H1 (cell line): ENCODE data around the gene THADA. TPM values are rescaled to one million over a fixed set of nuclear protein-coding genes. Genes with fewer than 3 reads are reported as not detected.

Experiments
- CTCF ChIA-PET: fragments of 300-600 bp; sonication (Branson Sonifier 250); formaldehyde crosslinking; loops from one replicate; lab custom pipeline; 2021; ENCODE audit not compliant: partially characterized antibody; lab: Charles Lee
- POLR2A ChIA-PET: fragments of 300-600 bp; sonication (Branson Sonifier 250); formaldehyde crosslinking; loops from one replicate; lab custom pipeline; 2021; ENCODE audit warnings: inconsistent platforms; ENCODE audit not compliant: partially characterized antibody; lab: Charles Lee
- DNase-seq, 2 experiments: peaks; one replicate each; pipeline versions ENCODE4 v3.0.0 to v3.0.0-alpha.2; 2010 to 2022; ENCODE audit warnings: low spot score in 2 of 2, low read depth in 1 of 2, mixed read lengths in 1 of 2
- FAIRE-seq: peaks from 2 replicates; lab custom pipeline; 2011; peaks lifted over from hg19 to GRCh38; lab: Jason Lieb, UNC
- H2AFZ ChIP-seq: 2 replicates; pipeline ENCODE4 v1.8.1; 2012; ENCODE audit warnings: low read length, inconsistent platforms
- H2AK5ac ChIP-seq: 2 replicates; pipeline ENCODE4 v1.6.1; 2013; ENCODE audit warnings: low read depth, low read length
- H2BK120ac ChIP-seq: replicated peaks from 2 replicates; pipeline ENCODE3; 2013; ENCODE audit warnings: low read depth, low read length, inconsistent platforms
- H2BK12ac ChIP-seq: 2 replicates; pipeline ENCODE4 v1.6.1; 2013; ENCODE audit warnings: low read depth, low read length
- H2BK15ac ChIP-seq: 2 replicates; pipeline ENCODE4 v1.6.1; 2013; ENCODE audit warnings: low read length
- H2BK20ac ChIP-seq: 2 replicates; pipeline ENCODE4 v1.6.1; 2013; ENCODE audit warnings: low read length
- H2BK5ac ChIP-seq: 2 replicates; pipeline ENCODE4 v1.6.1; 2013; ENCODE audit warnings: low read depth, low read length
- H3K14ac ChIP-seq: 2 replicates; pipeline ENCODE4 v1.6.1; 2013; ENCODE audit warnings: inconsistent platforms; ENCODE audit not compliant: insufficient read length
- H3K18ac ChIP-seq: 2 replicates; pipeline ENCODE4 v1.6.1; 2013; ENCODE audit warnings: low read length; ENCODE audit errors: extremely low read depth
- H3K23ac ChIP-seq: 2 replicates; pipeline ENCODE4 v1.6.1; 2013; ENCODE audit warnings: inconsistent platforms; ENCODE audit not compliant: insufficient read length
- H3K23me2 ChIP-seq: 2 replicates; pipeline ENCODE4 v1.6.1; 2013; ENCODE audit warnings: low read depth, low read length
- H3K27ac ChIP-seq: 2 replicates; pipeline ENCODE4 v1.6.1; 2011; ENCODE audit warnings: low read depth, low read length, inconsistent platforms
- H3K27me3 ChIP-seq, 4 experiments: replicated peaks in 1 of 4; 1 replicate in 1 of 4; 2 replicates in 3 of 4; pipeline versions ENCODE4 v1.6.1 to v1.8.1; 2011 to 2013; ENCODE audit warnings: low read length in 3 of 4, mild to moderate bottlenecking in 3 of 4, inconsistent platforms in 2 of 4, mixed read lengths in 2 of 4, moderate library complexity in 1 of 4; ENCODE audit not compliant: control insufficient read depth in 3 of 4, insufficient read depth in 3 of 4; ENCODE audit errors: extremely low read depth in 1 of 4
- H3K36me3 ChIP-seq, 4 experiments: 2 replicates each; pipeline versions ENCODE4 v1.6.1 to v1.8.1; 2011 to 2013; ENCODE audit warnings: mild to moderate bottlenecking in 4 of 4, low read length in 3 of 4, moderate library complexity in 2 of 4, control low read depth in 1 of 4, inconsistent platforms in 1 of 4; ENCODE audit not compliant: insufficient read depth in 4 of 4, control insufficient read depth in 2 of 4
- H3K4ac ChIP-seq: replicated peaks from 2 replicates; pipeline ENCODE3; 2013; ENCODE audit warnings: low read length, low read depth, mixed read lengths, inconsistent platforms; ENCODE audit not compliant: insufficient read length
- H3K4me1 ChIP-seq, 4 experiments: replicated peaks in 1 of 4; 1 replicate in 1 of 4; 2 replicates in 3 of 4; pipeline versions ENCODE4 v1.6.1 to v1.8.1; 2011 to 2013; ENCODE audit warnings: low read length in 3 of 4, inconsistent platforms in 2 of 4, mixed read lengths in 1 of 4; ENCODE audit not compliant: insufficient read depth in 4 of 4, control insufficient read depth in 3 of 4
- H3K4me2 ChIP-seq, 2 experiments: 2 replicates each; pipeline versions ENCODE4 v1.6.1 to v1.8.1; 2011 to 2013; ENCODE audit warnings: low read depth in 2 of 2, low read length in 2 of 2, control low read depth in 1 of 2, inconsistent platforms in 1 of 2, mild to moderate bottlenecking in 1 of 2; ENCODE audit not compliant: insufficient read depth in 1 of 2
- H3K4me3 ChIP-seq, 4 experiments: fragments of 200-600, 300-600 bp in 1 of 4; sonication (generic), shearing (Covaris generic), sonication (Bioruptor Twin) in 1 of 4; 2 replicates each; pipeline versions ENCODE4 v1.5.1 to v1.8.1; 2011 to 2016; ENCODE audit warnings: low read length in 4 of 4, low read depth in 3 of 4, control low read depth in 2 of 4, inconsistent platforms in 2 of 4, mild to moderate bottlenecking in 2 of 4, mixed read lengths in 1 of 4, moderate library complexity in 1 of 4; ENCODE audit not compliant: insufficient read depth in 2 of 4; ENCODE audit errors: extremely low read depth in 1 of 4
- H3K56ac ChIP-seq: replicated peaks from 2 replicates; pipeline ENCODE3; 2013; ENCODE audit warnings: low read depth, mild to moderate bottlenecking, mixed read lengths, low read length, inconsistent platforms; ENCODE audit not compliant: insufficient read length
- H3K79me1 ChIP-seq: 2 replicates; pipeline ENCODE4 v1.6.1; 2013; ENCODE audit warnings: low read depth, low read length, control low read depth
- H3K79me2 ChIP-seq, 2 experiments: 2 replicates each; pipeline versions ENCODE4 v1.6.1 to v1.8.1; 2012 to 2013; ENCODE audit warnings: low read length in 2 of 2, mild to moderate bottlenecking in 2 of 2, inconsistent platforms in 1 of 2; ENCODE audit not compliant: insufficient read depth in 2 of 2, control insufficient read depth in 1 of 2
- H3K9ac ChIP-seq, 4 experiments: replicated peaks in 1 of 4; 1 replicate in 1 of 4; 2 replicates in 3 of 4; pipeline versions ENCODE4 v1.6.1 to v1.8.1; 2011 to 2013; ENCODE audit warnings: low read depth in 3 of 4, low read length in 3 of 4, control low read depth in 2 of 4, mild to moderate bottlenecking in 2 of 4, moderate library complexity in 2 of 4, inconsistent platforms in 1 of 4; ENCODE audit errors: extremely low read depth in 1 of 4
- H3K9me3 ChIP-seq, 2 experiments: 2 replicates each; pipeline versions ENCODE4 v1.6.1 to v1.8.1; 2012 to 2013; ENCODE audit warnings: mild to moderate bottlenecking in 2 of 2, moderate library complexity in 2 of 2, control low read depth in 1 of 2, inconsistent platforms in 1 of 2, low read depth in 1 of 2, low read length in 1 of 2, mixed read lengths in 1 of 2; ENCODE audit not compliant: insufficient read depth in 2 of 2
- H4K20me1 ChIP-seq, 2 experiments: replicated peaks in 1 of 2; 2 replicates each; pipeline versions ENCODE3 to v1.8.1; 2011 to 2013; ENCODE audit warnings: inconsistent platforms in 2 of 2, low read length in 2 of 2, mild to moderate bottlenecking in 1 of 2; ENCODE audit not compliant: insufficient read depth in 2 of 2, control insufficient read depth in 1 of 2
- H4K5ac ChIP-seq: 2 replicates; pipeline ENCODE4 v1.6.1; 2013; ENCODE audit warnings: low read length, low read depth, mixed read lengths, inconsistent platforms; ENCODE audit not compliant: insufficient read length
- H4K8ac ChIP-seq: 2 replicates; pipeline ENCODE4 v1.8.0; 2013; ENCODE audit warnings: mild to moderate bottlenecking, moderate library complexity, low read length, inconsistent platforms; ENCODE audit not compliant: insufficient read depth; ENCODE audit errors: extremely low read depth
- H4K91ac ChIP-seq: replicated peaks from 2 replicates; pipeline ENCODE3; 2013; ENCODE audit warnings: low read length, mixed read lengths, inconsistent platforms; ENCODE audit not compliant: insufficient read length
- ATF2 ChIP-seq: IDR thresholded peaks from 2 replicates; pipeline ENCODE4 v1.6.1; 2012; ENCODE audit warnings: low read length, inconsistent platforms
- EZH2 ChIP-seq: fragments of 200-600 bp; sonication (generic); IDR thresholded peaks from 2 replicates; pipeline ENCODE4 v1.7.1; 2012; ENCODE audit warnings: low read depth, mild to moderate bottlenecking, moderate library complexity, low read length, inconsistent platforms; ENCODE audit not compliant: severe bottlenecking
- POLR2A ChIP-seq, 2 experiments: IDR thresholded peaks; 1 replicate in 1 of 2; 2 replicates in 1 of 2; pipeline ENCODE4 v1.6.1; 2011; ENCODE audit warnings: low read depth in 2 of 2, low read length in 2 of 2, mild to moderate bottlenecking in 2 of 2; ENCODE audit errors: control extremely low read depth in 1 of 2
- RBBP5 ChIP-seq: IDR thresholded peaks from 2 replicates; pipeline ENCODE4 v1.7.1; 2012; ENCODE audit warnings: low read depth, mild to moderate bottlenecking, inconsistent platforms, low read length, moderate library complexity, borderline replicate concordance
- WGBS, 2 experiments: shearing (Covaris generic) in 1 of 2; methylation state at CpG; one replicate each; pipeline versions ENCODE4 v1.1.6 to v1.1.7; 2013 to 2015; ENCODE audit warnings: low lambda C conversion rate in 2 of 2, mixed read lengths in 2 of 2, inconsistent platforms in 1 of 2, low coverage in 1 of 2, missing lambda C conversion rate in 1 of 2; ENCODE audit not compliant: insufficient replicate concordance in 2 of 2, insufficient coverage in 1 of 2, insufficient read length in 1 of 2; ENCODE audit errors: extremely low coverage in 1 of 2, missing lambda C conversion rate in 1 of 2; 5-methylcytosine and 5-hydroxymethylcytosine counted together
- polyA plus RNA-seq, 7 experiments: library from polyadenylated mRNA; depleted of rRNA in 3 of 7; stranded (reverse) in 5 of 7; unstranded in 2 of 7; fragments of >200 nt in 5 of 7; fragments of 200-250 nt in 2 of 7; gene quantifications; 1 replicate in 5 of 7; 2 replicates in 1 of 7; 4 replicates in 1 of 7; pipeline versions ENCODE4 v1.2.1 to v1.2.3, GENCODE V29; 2011 to 2013; ENCODE audit warnings: missing spikeins in 2 of 7, mixed read lengths in 2 of 7
- total RNA-seq: library from RNA; stranded (reverse); fragmentation: NEBNext Ultra II Directional; extraction: Animal tissue kit (Norgen Biotek cat#: 25700); gene quantifications from 2 replicates; pipeline ENCODE4 v1.2.1, GENCODE V29; 2021

Gene THADA
- total and polyA plus RNA-seq, 2 of the 8 experiments (the other 6 are each of a cell fraction or from before 2014, with no cell fraction given), result 22.4 to 26.8 TPM

GRCh38 chr2:43481927-43482542, 113.8 kb downstream of the THADA start:
- no peak overlapping the region for H4K5ac ChIP-seq
- H4K20me1 ChIP-seq, result no peaks in the 10 kb centered on the region
- H3K14ac ChIP-seq, result no peak overlapping the region
- ChIA-PET CTCF (interaction anchor here (0.6 to 1.5 kb wide), 10 partner anchors 96 to 619 kb away, joined by 3 to 7 read pairs (median 4); no protein-coding TSS in a partner anchor), POLR2A (no interaction called here)
- no peaks in the 10 kb centered on the region for H3K23me2 ChIP-seq
- H3K23ac ChIP-seq, result no peak overlapping the region
- no peak overlapping the region for H2BK120ac ChIP-seq
- H2BK15ac ChIP-seq, result no peak overlapping the region
- no peaks in the 10 kb centered on the region for H3K79me2 ChIP-seq
- no peaks in the 10 kb centered on the region for H3K79me1 ChIP-seq
- no peaks in the 10 kb centered on the region for H3K9me3 ChIP-seq
- no peak overlapping the region for H3K27ac ChIP-seq
- WGBS, 2 experiments, result 94% methylated on average over 4 of the region's 4 CpGs; no CpG with 5 or more reads in 1 of the 2 experiments
- no peak overlapping the region for H2BK12ac ChIP-seq
- no peaks in the 10 kb centered on the region for H3K27me3 ChIP-seq
- no peak overlapping the region for H4K91ac ChIP-seq
- no peaks in the 10 kb centered on the region for H3K4me1 ChIP-seq
- TF ChIP-seq EZH2 (no peak), ATF2 (no peak), RBBP5 (no peak), POLR2A (IDR thresholded peaks at IDR 0.05; ENCODE audit: control extremely low read depth in 1 of 2, low read depth in 2 of 2, low read length in 2 of 2) (no peak)
- TF ChIP-seq, all 59 proteins: peak for 0
- Histone ChIP-seq H3K4me2 (no peak overlapping the region), H3K9ac (no peak overlapping the region), H2BK20ac (no peak overlapping the region), H3K4me3 (no peak overlapping the region), H4K8ac (no peak overlapping the region), H2AK5ac (no peak overlapping the region), H2BK5ac (no peak overlapping the region), H3K56ac (no peak overlapping the region), H3K36me3 (no peaks in the 10 kb centered on the region), H3K4ac (no peak overlapping the region), H3K18ac (no peak overlapping the region), H2AFZ (no peak overlapping the region)
- no peak for DNase-seq
- no peak for FAIRE-seq
